Activated B cell treated with CpG ODN at 0.5 μM for 24 hours (primary cell): ENCODE results near the gene ZSCAN32. TPM values are rescaled to one million over a fixed set of nuclear protein-coding genes. Genes with fewer than 3 reads are reported as not detected.

Experiments used
- ATAC-seq: fragments of 200-7000 bp; cut with Tn5 transposase; one replicate; pipeline ENCODE4 v1.10.0; 2021; ENCODE audit warnings: low read depth, mild to moderate bottlenecking, moderate library complexity
- CTCF ChIA-PET: fragments of 350-600 bp; sonication (Branson Sonifier 250); formaldehyde crosslinking; loops from one replicate; lab custom pipeline; 2021; ENCODE audit warnings: antibody characterized with exemption; lab: Charles Lee
- POLR2A ChIA-PET: fragments of 350-600 bp; sonication (Branson Sonifier 250); formaldehyde crosslinking; loops from one replicate; lab custom pipeline; 2021; ENCODE audit warnings: antibody characterized with exemption; lab: Charles Lee
- DNase-seq: peaks from one replicate; pipeline ENCODE4 v3.0.0; 2022
- H3K27ac Mint-ChIP-seq: one replicate; pipeline ENCODE4 v1.8.0; 2020; ENCODE audit warnings: mixed read lengths
- H3K27me3 Mint-ChIP-seq: one replicate; pipeline ENCODE4 v1.8.0; 2021; ENCODE audit warnings: mixed read lengths
- H3K36me3 Mint-ChIP-seq: one replicate; pipeline ENCODE4 v1.8.0; 2021; ENCODE audit warnings: low read depth, mixed read lengths
- H3K4me1 Mint-ChIP-seq: one replicate; pipeline ENCODE4 v1.8.0; 2021; ENCODE audit warnings: mixed read lengths
- H3K4me3 Mint-ChIP-seq: one replicate; pipeline ENCODE4 v1.8.0; 2020; ENCODE audit warnings: mild to moderate bottlenecking, mixed read lengths
- H3K9me3 Mint-ChIP-seq: one replicate; pipeline ENCODE4 v1.8.0; 2020; ENCODE audit warnings: mixed read lengths
- CTCF ChIP-seq: fragments of 200-600 bp; IDR thresholded peaks from one replicate; pipeline ENCODE4 v1.8.0; 2022; ENCODE audit warnings: antibody characterized with exemption, mild to moderate bottlenecking
- intact Hi-C: fragments of 100-400 bp; cut with micrococcal nuclease; formaldehyde crosslinking; loops from one replicate; pipeline ENCODE4 v1.15.1; 2024
- total RNA-seq: library from RNA; stranded (reverse); gene quantifications from 2 replicates; pipeline ENCODE4 v1.2.3, GENCODE V29; 2022

Gene ZSCAN32
- total RNA-seq, 1 donor from 2014 or later: 21.7 TPM

- H3K9me3 Mint-ChIP-seq: peaks cover 5% of the 10 kb centered on the region
- DNase-seq: no peak
- CTCF ChIA-PET: no interaction called here
- intact Hi-C loops: no loop called here
- no peak overlapping the region for H3K4me3 Mint-ChIP-seq
- peaks cover 5% of the 10 kb centered on the region for H3K4me1 Mint-ChIP-seq
- no peak overlapping the region for H3K27ac Mint-ChIP-seq
- TF ChIP-seq CTCF: no peak
- POLR2A ChIA-PET: no interaction called here
- H3K36me3 Mint-ChIP-seq: peaks cover 57% of the 10 kb centered on the region
- peaks cover 9% of the 10 kb centered on the region for H3K27me3 Mint-ChIP-seq
- ATAC-seq: no peak
Measured at GRCh38 chr16:3434373-3434772, 33.6 kb upstream of the ZSCAN32 start.

GRCh38 chr16:3431779-3432219 lies 31.0 kb upstream of the ZSCAN32 start:
- ChIA-PET POLR2A (interaction anchor here (1.2 kb wide), 1 partner anchor 25 kb away, joined by 4 read pairs; no protein-coding TSS in a partner anchor), CTCF (interaction anchor here (1.5 kb wide), 1 partner anchor 400 kb away, joined by 3 read pairs; no protein-coding TSS in a partner anchor)
- H3K36me3 Mint-ChIP-seq: peaks cover 37% of the 10 kb centered on the region
- ATAC-seq: peak; percentile 25
- DNase-seq: peak; percentile 22
- peaks cover 5% of the 10 kb centered on the region for H3K4me1 Mint-ChIP-seq
- H3K9me3 Mint-ChIP-seq: peaks cover 3% of the 10 kb centered on the region
- H3K27me3 Mint-ChIP-seq: peaks cover 2% of the 10 kb centered on the region
- intact Hi-C loops: no loop called here
- H3K4me3 Mint-ChIP-seq: peak overlapping the region; percentile 67
- TF ChIP-seq CTCF: no peak
- no peak overlapping the region for H3K27ac Mint-ChIP-seq

GRCh38 chr16:3413730-3414379 lies 13.1 kb upstream of the ZSCAN32 start:
- H3K27ac Mint-ChIP-seq: no peak overlapping the region
- H3K4me3 Mint-ChIP-seq: no peak overlapping the region
- ATAC-seq (no peak), DNase-seq (no peak)
- H3K4me1 Mint-ChIP-seq: no peaks in the 10 kb centered on the region
- peaks cover 32% of the 10 kb centered on the region for H3K36me3 Mint-ChIP-seq
- intact Hi-C loops: no loop called here
- peaks cover 17% of the 10 kb centered on the region for H3K9me3 Mint-ChIP-seq
- H3K27me3 Mint-ChIP-seq: no peaks in the 10 kb centered on the region
- TF ChIP-seq CTCF: no peak
- CTCF ChIA-PET: no interaction called here
- POLR2A ChIA-PET: no interaction called here

- H3K4me3 Mint-ChIP-seq: no peak overlapping the region
- peaks cover 3% of the 10 kb centered on the region for H3K4me1 Mint-ChIP-seq
- H3K36me3 Mint-ChIP-seq: peaks cover 71% of the 10 kb centered on the region
- H3K9me3 Mint-ChIP-seq: peaks cover 24% of the 10 kb centered on the region
- DNase-seq (no peak), ATAC-seq (no peak)
- no peak overlapping the region for H3K27ac Mint-ChIP-seq
- CTCF ChIA-PET: no interaction called here
- TF ChIP-seq CTCF: no peak
- intact Hi-C loops: no loop called here
- POLR2A ChIA-PET: interaction anchor here (0.6 kb wide), 1 partner anchor 143 kb away, joined by 3 read pairs; no protein-coding TSS in a partner anchor
- no peaks in the 10 kb centered on the region for H3K27me3 Mint-ChIP-seq
Measured at GRCh38 chr16:3408561-3409197, 7.9 kb upstream of the ZSCAN32 start.
